ENCODE results near the gene ARHGAP25. TPM values are rescaled to one million over a fixed set of nuclear protein-coding genes. Genes with fewer than 3 reads are reported as not detected.

Gene ARHGAP25
- total and polyA plus RNA-seq, 2 donors (not counting 3 experiments of a cell fraction or from before 2014, with no cell fraction given), result 0.50 to 2.0 TPM

- peaks cover 8 to 28% of the 10 kb centered on the region in 2 experiments for H3K27me3 ChIP-seq (ENCODE audit: control insufficient read depth in 2 of 2, insufficient read depth in 2 of 2, low read length in 2 of 2)
- no peak overlapping the region for H3K27ac ChIP-seq (ENCODE audit: insufficient read depth, low read depth, low read length)
- dilution Hi-C loops (cut with MboI; ENCODE audit: extremely low pct_ligation_motif_present, low sequenced_read_pairs), result no loop called here
- intact Hi-C loops (cut with micrococcal nuclease), result no loop called here
- FAIRE-seq, result no peak
- H3K9me1 ChIP-seq (replicated peaks; ENCODE audit: control insufficient read depth, extremely low read depth, insufficient read depth, low read length), result no peaks in the 10 kb centered on the region
- no peak overlapping the region for H3K9ac ChIP-seq (replicated peaks; ENCODE audit: extremely low read depth, insufficient read depth, low read length)
- TF ChIP-seq MYC (IDR thresholded peaks at IDR 0.05; ENCODE audit: low read depth, low read length), result no peak
- no peak for TF ChIP-seq FOS (IDR thresholded peaks at IDR 0.05; ENCODE audit: borderline replicate concordance, insufficient read depth, low read length)
- TF ChIP-seq, protein P1, sequence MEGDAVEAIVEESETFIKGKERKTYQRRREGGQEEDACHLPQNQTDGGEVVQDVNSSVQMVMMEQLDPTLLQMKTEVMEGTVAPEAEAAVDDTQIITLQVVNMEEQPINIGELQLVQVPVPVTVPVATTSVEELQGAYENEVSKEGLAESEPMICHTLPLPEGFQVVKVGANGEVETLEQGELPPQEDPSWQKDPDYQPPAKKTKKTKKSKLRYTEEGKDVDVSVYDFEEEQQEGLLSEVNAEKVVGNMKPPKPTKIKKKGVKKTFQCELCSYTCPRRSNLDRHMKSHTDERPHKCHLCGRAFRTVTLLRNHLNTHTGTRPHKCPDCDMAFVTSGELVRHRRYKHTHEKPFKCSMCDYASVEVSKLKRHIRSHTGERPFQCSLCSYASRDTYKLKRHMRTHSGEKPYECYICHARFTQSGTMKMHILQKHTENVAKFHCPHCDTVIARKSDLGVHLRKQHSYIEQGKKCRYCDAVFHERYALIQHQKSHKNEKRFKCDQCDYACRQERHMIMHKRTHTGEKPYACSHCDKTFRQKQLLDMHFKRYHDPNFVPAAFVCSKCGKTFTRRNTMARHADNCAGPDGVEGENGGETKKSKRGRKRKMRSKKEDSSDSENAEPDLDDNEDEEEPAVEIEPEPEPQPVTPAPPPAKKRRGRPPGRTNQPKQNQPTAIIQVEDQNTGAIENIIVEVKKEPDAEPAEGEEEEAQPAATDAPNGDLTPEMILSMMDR (IDR thresholded peaks at IDR 0.05; ENCODE audit: extremely low read depth in 1 of 2, insufficient read depth in 1 of 2, low read depth in 1 of 2, low read length in 2 of 2), result no peak
- TF ChIP-seq JUN (IDR thresholded peaks at IDR 0.05; ENCODE audit: borderline replicate concordance, insufficient read depth, insufficient read length, low read depth), result no peak
- TF ChIP-seq POLR2AphosphoS5 (IDR thresholded peaks at IDR 0.05; ENCODE audit: insufficient read depth, low read depth, low read length), result no peak
- H3K9me3 ChIP-seq (replicated peaks; ENCODE audit: control insufficient read depth, insufficient read depth, low read length), result no peaks in the 10 kb centered on the region
- no peaks in the 10 kb centered on the region for H3K36me3 ChIP-seq (ENCODE audit: control insufficient read depth in 2 of 2, extremely low read depth in 1 of 2, insufficient read depth in 2 of 2, low read length in 2 of 2)
- no TSS peak for BruUV-seq (replicated peaks)
- H2AFZ ChIP-seq (ENCODE audit: low read depth, low read length), result no peak overlapping the region
- H4K20me1 ChIP-seq (replicated peaks; ENCODE audit: control insufficient read depth, extremely low read depth, insufficient read depth, low read length), result no peaks in the 10 kb centered on the region
- POLR2A ChIA-PET, result no interaction called here
- no peak overlapping the region for H3K4me3 ChIP-seq (replicated peaks in 1 of 3; ENCODE audit: insufficient read depth in 1 of 3, low read depth in 1 of 3, low read length in 3 of 3)
- CTCF ChIA-PET, result interaction anchor here (1.7 to 1.9 kb wide), 2 partner anchors 12 to 233 kb away, joined by 6 to 8 read pairs; no protein-coding TSS in a partner anchor
- H3K4me2 ChIP-seq (ENCODE audit: insufficient read depth, low read length), result no peak overlapping the region
- no peak for DNase-seq (ENCODE audit: low read depth, low spot score)
- no peaks in the 10 kb centered on the region for H3K4me1 ChIP-seq (ENCODE audit: control insufficient read depth, extremely low read depth, insufficient read depth, low read length)
- H3K79me2 ChIP-seq (ENCODE audit: control insufficient read depth, insufficient read depth, low read length), result no peaks in the 10 kb centered on the region
Measured at GRCh38 chr2:68696554-68696953, 38.1 kb upstream of the ARHGAP25 start.

Data from endothelial cell of umbilical vein (primary cell).